HCT116 (cell line): Measurements from ENCODE around the gene CDHR3. TPM values are rescaled to one million over a fixed set of nuclear protein-coding genes. Genes with fewer than 3 reads are reported as not detected.

ENCODE experiments used
- ATAC-seq: fragments of 200-7000 bp; cut with Tn5 transposase; 2 replicates; pipeline ENCODE4 v1.9.1; 2020; ENCODE audit warnings: mild to moderate bottlenecking, moderate library complexity
- BruUV-seq: library from RNA; stranded (reverse); fragments of 400-500 nt; replicated peaks from 2 replicates; lab custom pipeline; 2021; lab: Mats Ljungman, UMichigan
- CTCF ChIA-PET: fragments of 300-600 bp; sonication (Branson Sonifier 250); formaldehyde crosslinking; loops from one replicate; lab custom pipeline; 2021; ENCODE audit warnings: antibody characterized with exemption; lab: Charles Lee
- POLR2A ChIA-PET: fragments of 300-600, 350-600 bp; sonication (Branson Sonifier 250); formaldehyde crosslinking; loops from one replicate; lab custom pipeline; 2021; ENCODE audit warnings: antibody characterized with exemption; lab: Charles Lee
- RAD21 ChIA-PET, 2 experiments: fragments of 300-600 bp; sonication (Branson Sonifier 250); formaldehyde crosslinking; loops; one replicate each; lab custom pipeline; 2023; ENCODE audit warnings: low total read pairs in 2 of 2; ENCODE audit not compliant: uncharacterized antibody in 2 of 2, unreplicated experiment in 2 of 2, low non-redundant PET in 1 of 2; lab: Charles Lee
- DNase-seq: peaks from one replicate; pipeline ENCODE4 v3.0.0-alpha.2; 2010; ENCODE audit warnings: low read depth, low spot score
- H2AFZ ChIP-seq: fragments of 200-600 bp; shearing (Covaris generic), sonication (generic); 2 replicates; pipeline ENCODE4 v1.6.1; 2017; ENCODE audit warnings: low read depth, mixed run types, mixed read lengths, antibody characterized with exemption, low read length; ENCODE audit not compliant: poor library complexity, severe bottlenecking
- H3K27ac ChIP-seq: 2 replicates; pipeline ENCODE4 v1.5.1; 2012; ENCODE audit warnings: low read depth, low read length
- H3K27me3 ChIP-seq: fragments of 200-600 bp; sonication (generic); 2 replicates; pipeline ENCODE4 v1.6.1; 2016; ENCODE audit warnings: mixed run types, low read length, mixed read lengths; ENCODE audit not compliant: insufficient read depth
- H3K36me3 ChIP-seq, 2 experiments: fragments of 200-500 bp in 1 of 2; fragments of 200-600 bp in 1 of 2; sonication (Bioruptor generic) in 1 of 2; sonication (generic) in 1 of 2; 2 replicates each; pipeline versions ENCODE4 v1.5.1 to v1.6.1; 2014 to 2016; ENCODE audit warnings: low read length in 2 of 2, inconsistent platforms in 1 of 2, mixed read lengths in 1 of 2, mixed run types in 1 of 2; ENCODE audit not compliant: insufficient read depth in 2 of 2, control insufficient read depth in 1 of 2
- H3K4me1 ChIP-seq, 2 experiments: fragments of 200-600 bp in 1 of 2; sonication (generic) in 1 of 2; 2 replicates each; pipeline versions ENCODE4 v1.5.1 to v1.6.1; 2012 to 2017; ENCODE audit warnings: low read length in 2 of 2, inconsistent platforms in 1 of 2, mild to moderate bottlenecking in 1 of 2, mixed read lengths in 1 of 2, mixed run types in 1 of 2, moderate library complexity in 1 of 2; ENCODE audit not compliant: insufficient read depth in 2 of 2, control insufficient read depth in 1 of 2
- H3K4me2 ChIP-seq: fragments of 200-600 bp; sonication (generic); 2 replicates; pipeline ENCODE4 v1.6.1; 2017; ENCODE audit warnings: mixed run types, low read length, mixed read lengths
- H3K4me3 ChIP-seq, 2 experiments: fragments of 200-600 bp in 1 of 2; sonication (generic) in 1 of 2; replicated peaks in 1 of 2; 2 replicates each; pipeline ENCODE4 v1.5.1; 2011 to 2016; ENCODE audit warnings: low read length in 2 of 2, control low read depth in 1 of 2, low read depth in 1 of 2, mild to moderate bottlenecking in 1 of 2, mixed read lengths in 1 of 2, mixed run types in 1 of 2
- H3K79me2 ChIP-seq: fragments of 200-600 bp; sonication (generic); 2 replicates; pipeline ENCODE4 v1.6.1; 2017; ENCODE audit warnings: mild to moderate bottlenecking, mixed run types, low read length, moderate library complexity, mixed read lengths; ENCODE audit not compliant: insufficient read depth
- H3K9ac ChIP-seq: fragments of 200-600 bp; sonication (generic); 2 replicates; pipeline ENCODE4 v1.6.1; 2016; ENCODE audit warnings: low read length, mixed read lengths
- H3K9me2 ChIP-seq: fragments of 200-600 bp; sonication (generic), shearing (Covaris generic); 2 replicates; pipeline ENCODE4 v1.6.1; 2017; ENCODE audit warnings: mixed run types, mild to moderate bottlenecking, moderate library complexity; ENCODE audit not compliant: insufficient read depth
- H3K9me3 ChIP-seq, 2 experiments: fragments of 200-500 bp in 1 of 2; fragments of 200-600 bp in 1 of 2; sonication (Bioruptor generic) in 1 of 2; sonication (generic) in 1 of 2; 2 replicates each; pipeline ENCODE4 v1.6.1; 2014 to 2017; ENCODE audit warnings: low read length in 2 of 2, mixed read lengths in 2 of 2, inconsistent platforms in 1 of 2, low read depth in 1 of 2, mild to moderate bottlenecking in 1 of 2, mixed run types in 1 of 2, moderate library complexity in 1 of 2; ENCODE audit not compliant: control insufficient read depth in 1 of 2, insufficient read depth in 1 of 2
- H4K20me1 ChIP-seq: fragments of 200-600 bp; sonication (generic), shearing (Covaris generic); 2 replicates; pipeline ENCODE4 v1.6.1; 2017; ENCODE audit warnings: mixed run types, mild to moderate bottlenecking, moderate library complexity; ENCODE audit not compliant: insufficient read depth
- ATF3 ChIP-seq: IDR thresholded peaks from 2 replicates; pipeline ENCODE4 v1.6.1; 2012
- CBX3 ChIP-seq: IDR thresholded peaks from 2 replicates; pipeline ENCODE4 v1.6.1; 2012; ENCODE audit warnings: low read depth
- CTCF ChIP-seq, 3 experiments: fragments of 200-600 bp in 1 of 3; sonication (generic) in 1 of 3; IDR thresholded peaks in 2 of 3; conservative IDR thresholded peaks in 1 of 3; 2 replicates each; pipeline ENCODE4 v1.5.1; 2012 to 2017; ENCODE audit warnings: low read depth in 2 of 3, low read length in 2 of 3, antibody characterized with exemption in 1 of 3, borderline replicate concordance in 1 of 3, control low read depth in 1 of 3, mild to moderate bottlenecking in 1 of 3, mixed read lengths in 1 of 3, mixed run types in 1 of 3, moderate library complexity in 1 of 3; ENCODE audit not compliant: insufficient read depth in 1 of 3
- TCF7L2 ChIP-seq: IDR thresholded peaks from 2 replicates; pipeline ENCODE4 v1.7.0; 2011; ENCODE audit warnings: borderline replicate concordance, inconsistent platforms; ENCODE audit not compliant: insufficient read depth, insufficient read length; ENCODE audit errors: extremely low read depth
- intact Hi-C: fragments of 100-400 bp; cut with micrococcal nuclease; formaldehyde crosslinking; loops from 2 replicates; pipeline ENCODE4 v1.10.0; 2022
- total RNA-seq: library from RNA; stranded (reverse); gene quantifications from one replicate; pipeline ENCODE4 v1.2.1, GENCODE V29; 2021; ENCODE audit not compliant: unreplicated experiment
- TF ChIP-seq, protein P1 (sequence below): IDR thresholded peaks from 2 replicates; pipeline ENCODE4 v1.6.1; 2012

CDHR3 gene
- total RNA-seq, 1 experiment from 2014 or later, result 5.5 TPM

- TF ChIP-seq CTCF (IDR thresholded peaks at IDR 0.05 in 2 of 3, conservative IDR thresholded peaks at IDR 0.05 in 1 of 3; ENCODE audit: borderline replicate concordance in 1 of 3, insufficient read depth in 1 of 3, low read depth in 2 of 3, low read length in 2 of 3) (no peak), CBX3 (no peak)
- TF ChIP-seq, protein P1, sequence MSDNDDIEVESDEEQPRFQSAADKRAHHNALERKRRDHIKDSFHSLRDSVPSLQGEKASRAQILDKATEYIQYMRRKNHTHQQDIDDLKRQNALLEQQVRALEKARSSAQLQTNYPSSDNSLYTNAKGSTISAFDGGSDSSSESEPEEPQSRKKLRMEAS, result no peak
Observed at GRCh38 chr7:105976868-105977267, 13.8 kb downstream of the CDHR3 start (continued).

GRCh38 chr7:105978035-105978434 is 15.0 kb downstream of the CDHR3 start:
- Histone ChIP-seq H3K9ac (no peak overlapping the region), H3K36me3 (no peaks in the 10 kb centered on the region), H4K20me1 (no peaks in the 10 kb centered on the region), H3K4me3 (no peak overlapping the region), H2AFZ (no peak overlapping the region), H3K4me1 (no peaks in the 10 kb centered on the region), H3K79me2 (no peaks in the 10 kb centered on the region), H3K4me2 (no peak overlapping the region), H3K9me3 (no peaks in the 10 kb centered on the region), H3K27me3 (no peaks in the 10 kb centered on the region), H3K27ac (no peak overlapping the region), H3K9me2 (no peaks in the 10 kb centered on the region)
- ATAC-seq, result no peak
- intact Hi-C loops, result no loop called here
- no TSS peak for BruUV-seq
- ChIA-PET POLR2A (no interaction called here), CTCF (no interaction called here), RAD21 (no interaction called here)
- TF ChIP-seq, protein P1, result no peak
- no peak for TF ChIP-seq ATF3
- TF ChIP-seq TCF7L2, result no peak
- DNase-seq, result no peak
